Chondrocyte (in vitro differentiated cells): Measurements from ENCODE around the gene ZW10. TPM values are rescaled to one million over a fixed set of nuclear protein-coding genes. Genes with fewer than 3 reads are reported as not detected.

Experiments used
- DNase-seq: peaks from one replicate; pipeline ENCODE4 v3.0.0; 2021; ENCODE audit warnings: mixed read lengths, low spot score
- H3K27ac Mint-ChIP-seq: one replicate; pipeline ENCODE4 v1.8.0; 2021; ENCODE audit warnings: mild to moderate bottlenecking, moderate library complexity, mixed read lengths; ENCODE audit not compliant: unreplicated experiment
- H3K27me3 Mint-ChIP-seq: 2 replicates; pipeline ENCODE4 v1.8.0; 2021; ENCODE audit warnings: low read depth, mixed read lengths
- H3K36me3 Mint-ChIP-seq: 2 replicates; pipeline ENCODE4 v1.8.0; 2021; ENCODE audit warnings: low read depth, mixed read lengths
- H3K4me1 Mint-ChIP-seq: 2 replicates; pipeline ENCODE4 v1.8.0; 2021; ENCODE audit warnings: low read depth, mild to moderate bottlenecking, mixed read lengths
- H3K4me3 Mint-ChIP-seq: one replicate; pipeline ENCODE4 v1.8.0; 2021; ENCODE audit warnings: mild to moderate bottlenecking, moderate library complexity, mixed read lengths; ENCODE audit not compliant: unreplicated experiment
- H3K9me3 Mint-ChIP-seq: 2 replicates; pipeline ENCODE4 v1.8.0; 2021; ENCODE audit warnings: low read depth, mixed read lengths
- CTCF ChIP-seq: fragments of 200-600 bp; sonication (generic); IDR thresholded peaks from 2 replicates; pipeline ENCODE4 v1.5.0; 2021; ENCODE audit warnings: antibody characterized with exemption, mild to moderate bottlenecking, moderate library complexity
- total RNA-seq: library from RNA; stranded (reverse); gene quantifications from 3 replicates; pipeline ENCODE4 v1.2.1, GENCODE V29; 2021

Gene ZW10
- total RNA-seq, 1 donor from 2014 or later: 11.7 TPM

DNA sequence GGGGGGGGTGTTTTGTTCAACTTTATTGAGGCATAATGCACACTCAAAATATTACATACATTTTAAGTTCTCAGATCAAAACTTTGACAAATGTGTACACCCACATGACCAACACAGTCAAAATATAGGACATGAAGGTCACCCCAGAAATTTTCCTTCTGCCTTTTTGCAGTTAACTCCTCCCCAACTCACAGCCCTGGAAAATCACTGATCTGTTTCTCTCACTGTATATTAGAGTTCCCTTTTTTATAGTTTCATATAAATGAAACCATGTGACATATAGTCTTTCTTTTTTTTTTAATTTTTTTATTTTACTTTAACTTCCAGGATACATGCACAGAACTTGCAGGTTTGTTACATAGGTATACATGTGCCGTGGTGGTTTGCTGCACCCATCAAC lies 72.0 kb downstream of the ZW10 start:
- H3K4me1 Mint-ChIP-seq: no peaks in the 10 kb centered on the region
- H3K27me3 Mint-ChIP-seq: peaks cover 1% of the 10 kb centered on the region
- no peak for TF ChIP-seq CTCF
- no peak overlapping the region for H3K4me3 Mint-ChIP-seq
- no peaks in the 10 kb centered on the region for H3K36me3 Mint-ChIP-seq
- no peaks in the 10 kb centered on the region for H3K9me3 Mint-ChIP-seq
- no peak overlapping the region for H3K27ac Mint-ChIP-seq
- no peak for DNase-seq

GRCh38 chr11:113698515-113698914 lies 75.0 kb downstream of the ZW10 start:
- DNase-seq: no peak
- no peak overlapping the region for H3K27ac Mint-ChIP-seq
- no peak for TF ChIP-seq CTCF
- no peaks in the 10 kb centered on the region for H3K9me3 Mint-ChIP-seq
- peaks cover 1% of the 10 kb centered on the region for H3K27me3 Mint-ChIP-seq
- peaks cover 2% of the 10 kb centered on the region for H3K36me3 Mint-ChIP-seq
- H3K4me1 Mint-ChIP-seq: no peaks in the 10 kb centered on the region
- H3K4me3 Mint-ChIP-seq: no peak overlapping the region

DNA sequence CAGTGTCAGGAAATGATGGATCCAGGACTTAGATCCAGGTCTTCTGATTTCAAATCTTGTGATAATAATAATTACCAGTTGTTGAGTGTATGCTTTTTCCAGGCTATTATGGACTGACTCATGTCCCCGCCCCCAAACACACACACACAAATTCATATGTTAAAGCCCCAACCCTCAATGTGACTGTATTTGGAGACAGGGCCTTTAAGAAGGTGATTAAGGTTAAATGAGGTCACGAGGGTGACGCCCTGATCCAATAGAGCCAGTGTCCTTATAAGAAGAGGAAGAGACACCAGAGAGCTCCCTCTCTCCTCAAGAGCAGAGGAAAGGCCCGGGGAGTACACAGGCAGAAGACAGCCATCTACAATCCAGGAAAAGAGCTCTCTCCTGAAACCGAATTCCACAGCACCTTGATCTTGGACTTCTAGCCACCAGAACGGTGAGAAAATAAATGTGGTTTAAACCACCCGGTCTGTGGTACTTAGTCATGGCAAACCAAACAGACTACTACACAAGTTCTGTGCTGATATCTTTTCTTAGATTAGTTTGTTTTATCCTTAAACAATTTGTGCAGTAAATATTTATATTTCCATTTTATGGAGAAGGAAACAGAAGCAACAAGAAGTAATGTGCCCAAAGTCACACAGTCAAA lies 75.6 kb downstream of the ZW10 start:
- no peaks in the 10 kb centered on the region for H3K4me1 Mint-ChIP-seq
- peaks cover 2% of the 10 kb centered on the region for H3K36me3 Mint-ChIP-seq
- no peak overlapping the region for H3K27ac Mint-ChIP-seq
- H3K4me3 Mint-ChIP-seq: no peak overlapping the region
- no peak for TF ChIP-seq CTCF
- DNase-seq: no peak
- H3K9me3 Mint-ChIP-seq: no peaks in the 10 kb centered on the region
- H3K27me3 Mint-ChIP-seq: peaks cover 1% of the 10 kb centered on the region

DNA sequence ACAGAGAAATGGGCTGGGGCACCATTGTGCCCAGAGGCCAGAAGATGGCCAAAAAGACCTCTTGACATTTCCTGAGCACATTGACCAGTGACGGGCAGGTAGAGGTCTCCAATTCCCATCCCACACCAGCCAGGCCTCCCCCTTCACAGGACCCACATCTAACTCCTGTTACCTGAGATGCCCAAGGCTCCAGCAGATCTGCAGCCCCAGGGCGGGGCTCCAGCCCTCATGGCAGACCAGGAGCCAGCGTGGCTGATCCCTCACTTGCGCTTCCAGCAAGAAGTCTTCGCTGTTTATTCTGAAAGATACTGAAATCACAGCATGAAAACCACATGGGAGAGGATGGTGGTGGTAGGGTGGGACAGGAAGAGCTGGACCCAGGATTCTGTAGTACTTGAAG lies 76.4 kb downstream of the ZW10 start:
- Mint-ChIP-seq H3K9me3 (no peaks in the 10 kb centered on the region), H3K27me3 (peaks cover 1% of the 10 kb centered on the region), H3K27ac (no peak overlapping the region), H3K4me1 (no peaks in the 10 kb centered on the region), H3K36me3 (peaks cover 2% of the 10 kb centered on the region), H3K4me3 (no peak overlapping the region)
- DNase-seq: no peak
- no peak for TF ChIP-seq CTCF

- no peak overlapping the region for H3K4me3 Mint-ChIP-seq
- peaks cover 11% of the 10 kb centered on the region for H3K4me1 Mint-ChIP-seq
- H3K27ac Mint-ChIP-seq: no peak overlapping the region
- peaks cover 2% of the 10 kb centered on the region for H3K36me3 Mint-ChIP-seq
- H3K27me3 Mint-ChIP-seq: peaks cover 1% of the 10 kb centered on the region
- no peak for TF ChIP-seq CTCF
- no peaks in the 10 kb centered on the region for H3K9me3 Mint-ChIP-seq
- no peak for DNase-seq
Measured at GRCh38 chr11:113695207-113695606, 78.3 kb downstream of the ZW10 start.
